ENCODE results near the gene JAK2.
"Not testable (repeated sequence)": the region's sequence is repeated elsewhere in the genome, so short reads cannot be mapped to it uniquely, and the experiment has no call there.

The JAK2 gene

DNA sequence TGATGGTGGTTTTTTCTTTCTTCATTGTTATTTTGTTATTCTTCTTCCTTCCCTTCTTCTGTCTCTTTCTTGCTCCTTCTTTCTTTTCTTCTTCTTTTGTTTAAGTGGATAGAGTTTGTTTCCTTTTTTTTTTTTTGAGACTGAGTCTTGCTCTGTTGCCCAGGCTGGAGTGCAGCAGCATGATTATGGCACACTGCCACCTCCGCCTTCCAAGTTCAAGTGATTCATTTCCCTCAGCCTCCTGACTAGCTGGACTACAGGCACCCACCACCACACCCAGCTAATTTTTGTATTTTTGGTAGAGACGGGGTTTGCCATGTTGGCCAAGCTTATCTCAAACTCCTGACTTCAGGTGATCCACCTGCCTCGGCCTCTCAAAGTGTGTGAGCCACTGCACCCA, 40.3 kb downstream of the JAK2 start:
- in situ Hi-C loops (cut with HindIII; ENCODE audit: low sequenced_read_pairs): no loop called here
- DNase-seq (ENCODE audit: low read depth): no peak
- no peak overlapping the region for H3K4me3 ChIP-seq (ENCODE audit: low read depth, low read length)
- TF ChIP-seq, protein P1, sequence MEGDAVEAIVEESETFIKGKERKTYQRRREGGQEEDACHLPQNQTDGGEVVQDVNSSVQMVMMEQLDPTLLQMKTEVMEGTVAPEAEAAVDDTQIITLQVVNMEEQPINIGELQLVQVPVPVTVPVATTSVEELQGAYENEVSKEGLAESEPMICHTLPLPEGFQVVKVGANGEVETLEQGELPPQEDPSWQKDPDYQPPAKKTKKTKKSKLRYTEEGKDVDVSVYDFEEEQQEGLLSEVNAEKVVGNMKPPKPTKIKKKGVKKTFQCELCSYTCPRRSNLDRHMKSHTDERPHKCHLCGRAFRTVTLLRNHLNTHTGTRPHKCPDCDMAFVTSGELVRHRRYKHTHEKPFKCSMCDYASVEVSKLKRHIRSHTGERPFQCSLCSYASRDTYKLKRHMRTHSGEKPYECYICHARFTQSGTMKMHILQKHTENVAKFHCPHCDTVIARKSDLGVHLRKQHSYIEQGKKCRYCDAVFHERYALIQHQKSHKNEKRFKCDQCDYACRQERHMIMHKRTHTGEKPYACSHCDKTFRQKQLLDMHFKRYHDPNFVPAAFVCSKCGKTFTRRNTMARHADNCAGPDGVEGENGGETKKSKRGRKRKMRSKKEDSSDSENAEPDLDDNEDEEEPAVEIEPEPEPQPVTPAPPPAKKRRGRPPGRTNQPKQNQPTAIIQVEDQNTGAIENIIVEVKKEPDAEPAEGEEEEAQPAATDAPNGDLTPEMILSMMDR (IDR thresholded peaks at IDR 0.05; ENCODE audit: low read depth, low read length, missing control alignments): no peak

DNA sequence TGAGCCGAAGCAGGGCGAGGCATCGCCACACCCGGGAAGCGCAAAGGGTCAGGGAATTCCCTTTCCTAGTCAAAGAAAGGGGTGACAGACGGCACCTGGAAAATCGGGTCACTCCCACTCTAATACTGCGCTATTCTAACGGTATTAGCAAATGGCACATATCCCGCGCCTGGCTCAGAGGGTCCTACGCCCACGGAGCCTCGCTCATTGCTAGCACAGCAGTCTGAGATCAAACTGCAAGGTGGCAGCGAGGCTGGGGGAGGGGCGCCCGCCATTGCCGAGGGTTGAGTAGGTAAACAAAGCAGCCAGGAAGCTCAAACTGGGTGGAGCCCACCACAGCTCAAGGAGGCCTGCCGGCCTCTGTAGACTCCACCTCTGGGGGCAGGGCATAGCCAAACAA, 46.9 kb downstream of the JAK2 start:
- DNase-seq (ENCODE audit: low read depth); in situ Hi-C loops (cut with HindIII; ENCODE audit: low sequenced_read_pairs); H3K4me3 ChIP-seq (ENCODE audit: low read depth, low read length): not testable (repeated sequence)

DNA sequence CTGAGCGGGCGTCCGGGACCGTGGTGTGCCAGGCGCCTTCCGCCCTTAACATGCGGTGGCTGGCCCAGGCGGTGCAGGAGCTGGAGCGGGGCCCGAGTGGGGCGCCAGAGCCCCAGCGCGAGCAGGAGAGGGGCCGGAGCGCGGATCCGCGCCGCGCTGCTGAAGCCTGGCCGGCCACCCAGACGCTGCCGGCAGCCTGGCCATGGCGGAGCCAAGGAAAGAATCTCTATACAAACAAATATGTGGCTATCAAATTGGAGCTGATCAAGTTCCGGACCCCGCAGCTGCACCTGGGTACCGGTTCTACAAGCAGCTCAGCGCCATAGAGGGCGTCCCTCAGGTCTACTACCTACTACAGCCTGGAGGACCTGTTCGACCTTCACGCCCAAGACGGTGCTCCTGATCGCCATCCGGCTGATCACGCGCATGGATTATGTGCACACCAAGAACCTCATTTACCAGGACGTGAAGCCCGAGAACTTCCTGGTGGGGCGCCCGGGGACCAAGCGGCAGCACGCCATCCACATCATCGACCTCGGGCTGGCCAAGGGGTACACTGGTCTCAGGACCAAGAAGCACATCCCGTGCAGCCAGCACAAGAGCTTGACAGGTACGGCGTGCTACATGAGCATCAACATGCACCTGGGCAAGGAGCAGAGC, 55.8 kb downstream of the JAK2 start:
- no peak overlapping the region for H3K4me3 ChIP-seq (ENCODE audit: low read depth, low read length)
- TF ChIP-seq, protein P1 (IDR thresholded peaks at IDR 0.05; ENCODE audit: low read depth, low read length, missing control alignments): no peak
- no peak for DNase-seq (ENCODE audit: low read depth)
- in situ Hi-C loops (cut with HindIII; ENCODE audit: low sequenced_read_pairs): no loop called here

DNA sequence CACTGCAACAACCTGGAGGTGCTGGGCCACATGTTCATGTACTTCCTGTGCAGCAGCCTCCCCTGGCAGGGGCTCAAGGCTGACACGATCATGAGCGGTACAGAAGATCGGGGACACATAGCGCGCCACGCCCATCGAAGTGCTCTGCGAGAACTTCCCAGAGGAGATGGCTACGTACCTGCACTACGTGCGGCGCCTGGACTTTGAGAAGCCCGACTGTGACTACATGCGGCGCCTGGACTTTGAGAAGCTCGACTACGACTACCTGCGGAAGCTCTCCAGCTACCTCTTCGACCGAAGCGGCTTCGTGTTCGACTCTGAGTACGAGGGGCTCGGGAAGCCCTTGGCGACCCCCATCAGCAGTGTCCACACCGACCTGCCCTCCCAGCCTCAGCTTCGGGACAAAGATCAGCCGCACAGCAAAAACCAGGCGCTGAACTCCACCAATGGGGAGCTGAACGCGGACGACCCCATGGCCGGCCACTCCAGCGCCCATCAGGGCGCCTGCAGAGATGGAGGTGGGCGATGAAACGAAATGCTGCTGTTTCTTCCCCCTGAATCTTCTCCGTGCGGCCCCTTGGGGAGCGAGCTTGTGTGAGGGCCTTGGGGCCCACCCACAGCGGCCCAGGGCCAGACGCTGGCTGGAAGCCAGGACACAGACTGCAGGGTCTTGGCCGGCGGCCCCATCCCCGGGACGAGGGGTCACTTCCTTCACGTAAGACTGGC, 56.5 kb downstream of the JAK2 start:
- no peak overlapping the region for H3K4me3 ChIP-seq (ENCODE audit: low read depth, low read length)
- in situ Hi-C loops (cut with HindIII; ENCODE audit: low sequenced_read_pairs): no loop called here
- TF ChIP-seq, protein P1 (IDR thresholded peaks at IDR 0.05; ENCODE audit: low read depth, low read length, missing control alignments): no peak
- DNase-seq (ENCODE audit: low read depth): no peak

DNA sequence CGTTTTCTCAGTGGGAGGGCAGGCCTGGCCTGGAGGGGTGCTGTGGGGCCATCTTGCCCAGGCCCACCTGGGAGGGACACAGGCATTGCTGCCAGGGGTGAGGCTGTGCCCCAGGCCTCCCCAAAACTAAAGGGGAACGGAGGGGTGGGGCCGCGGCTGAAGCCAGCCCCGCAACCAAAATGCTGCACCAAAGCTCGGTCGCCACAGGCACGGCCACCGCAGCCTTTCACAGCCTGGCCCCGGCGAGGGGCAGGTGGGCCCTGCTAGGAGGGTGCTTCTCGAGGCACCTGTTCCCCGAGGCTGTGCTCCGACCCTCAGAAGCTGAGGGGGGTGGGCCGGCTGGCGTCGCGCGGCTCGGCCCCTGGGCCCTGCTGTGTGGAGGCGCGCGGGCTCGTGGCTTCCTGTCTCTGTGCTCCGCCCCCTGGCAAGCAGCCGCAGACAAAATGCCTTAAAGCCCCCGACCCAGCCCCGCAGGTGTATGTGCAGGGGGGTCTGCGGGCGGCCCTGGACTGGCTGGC, 57.6 kb downstream of the JAK2 start:
- DNase-seq (ENCODE audit: low read depth): no peak
- no peak overlapping the region for H3K4me3 ChIP-seq (ENCODE audit: low read depth, low read length)
- TF ChIP-seq, protein P1 (IDR thresholded peaks at IDR 0.05; ENCODE audit: low read depth, low read length, missing control alignments): no peak
- in situ Hi-C loops (cut with HindIII; ENCODE audit: low sequenced_read_pairs): no loop called here

DNA sequence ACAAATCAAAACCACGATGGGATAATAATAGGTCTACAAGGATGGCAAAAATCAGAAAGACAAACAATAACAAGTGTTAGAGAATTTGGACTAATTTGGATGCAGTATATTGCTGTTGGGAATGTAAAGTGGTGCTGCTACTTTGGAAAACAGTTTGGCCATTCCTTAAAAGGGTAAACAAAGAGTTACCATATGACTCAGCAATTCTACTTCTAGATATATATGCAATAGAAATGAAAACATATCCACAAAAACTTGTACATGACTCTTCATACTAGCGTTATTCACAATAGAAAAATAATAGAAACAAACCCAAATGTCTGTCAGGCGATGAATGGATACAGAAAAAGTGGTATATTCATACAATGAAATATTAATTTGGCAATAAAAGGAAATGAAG, 58.3 kb downstream of the JAK2 start:
- in situ Hi-C loops (cut with HindIII; ENCODE audit: low sequenced_read_pairs): no loop called here
- DNase-seq (ENCODE audit: low read depth): no peak
- TF ChIP-seq, protein P1 (IDR thresholded peaks at IDR 0.05; ENCODE audit: low read depth, low read length, missing control alignments): no peak
- H3K4me3 ChIP-seq (ENCODE audit: low read depth, low read length): no peak overlapping the region

DNA sequence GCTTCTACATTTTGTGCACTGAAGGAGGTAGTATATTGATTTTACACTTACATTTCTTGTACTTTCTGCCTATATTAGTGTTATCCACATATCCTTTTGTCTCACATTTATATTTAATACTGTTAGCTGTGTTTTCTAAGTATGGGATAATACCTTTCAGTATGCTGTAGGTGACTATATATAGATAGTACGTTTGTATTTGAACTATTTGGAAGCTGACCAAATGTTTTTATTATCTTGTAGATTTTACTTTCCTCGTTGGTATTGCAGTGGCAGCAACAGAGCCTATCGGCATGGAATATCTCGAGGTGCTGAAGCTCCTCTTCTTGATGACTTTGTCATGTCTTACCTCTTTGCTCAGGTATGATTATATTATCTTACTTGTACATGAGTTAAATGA, 59.1 kb downstream of the JAK2 start:
- in situ Hi-C loops (cut with HindIII; ENCODE audit: low sequenced_read_pairs): no loop called here
- TF ChIP-seq, protein P1 (IDR thresholded peaks at IDR 0.05; ENCODE audit: low read depth, low read length, missing control alignments): no peak
- no peak overlapping the region for H3K4me3 ChIP-seq (ENCODE audit: low read depth, low read length)
- no peak for DNase-seq (ENCODE audit: low read depth)

Data from astrocyte of the cerebellum (primary cell).